ENCODE data around the gene TEDDM1.

TEDDM1 gene

DNA sequence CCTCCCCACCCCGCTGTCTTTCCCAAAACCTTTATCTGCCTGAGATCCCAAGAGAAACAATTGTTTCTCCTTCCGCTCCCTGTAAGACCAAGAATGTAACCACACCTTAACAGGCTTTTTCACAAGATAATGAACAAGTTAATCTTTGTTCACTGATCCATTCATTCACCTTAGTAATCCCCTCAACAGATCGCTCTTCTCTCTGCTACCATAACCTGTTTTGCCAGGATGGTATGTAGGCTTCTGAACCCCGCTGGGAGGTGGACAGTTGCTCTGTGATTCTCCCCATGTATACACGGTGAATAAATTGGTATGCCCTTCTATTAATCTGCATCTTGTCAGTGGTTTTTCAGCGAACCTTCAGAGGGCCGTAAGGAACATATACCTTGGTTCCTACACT is 30.8 kb upstream of the TEDDM1 start:
- no peak for TF ChIP-seq EZH2 (IDR thresholded peaks at IDR 0.05; ENCODE audit: borderline replicate concordance, low read length)
- TF ChIP-seq, protein P1, sequence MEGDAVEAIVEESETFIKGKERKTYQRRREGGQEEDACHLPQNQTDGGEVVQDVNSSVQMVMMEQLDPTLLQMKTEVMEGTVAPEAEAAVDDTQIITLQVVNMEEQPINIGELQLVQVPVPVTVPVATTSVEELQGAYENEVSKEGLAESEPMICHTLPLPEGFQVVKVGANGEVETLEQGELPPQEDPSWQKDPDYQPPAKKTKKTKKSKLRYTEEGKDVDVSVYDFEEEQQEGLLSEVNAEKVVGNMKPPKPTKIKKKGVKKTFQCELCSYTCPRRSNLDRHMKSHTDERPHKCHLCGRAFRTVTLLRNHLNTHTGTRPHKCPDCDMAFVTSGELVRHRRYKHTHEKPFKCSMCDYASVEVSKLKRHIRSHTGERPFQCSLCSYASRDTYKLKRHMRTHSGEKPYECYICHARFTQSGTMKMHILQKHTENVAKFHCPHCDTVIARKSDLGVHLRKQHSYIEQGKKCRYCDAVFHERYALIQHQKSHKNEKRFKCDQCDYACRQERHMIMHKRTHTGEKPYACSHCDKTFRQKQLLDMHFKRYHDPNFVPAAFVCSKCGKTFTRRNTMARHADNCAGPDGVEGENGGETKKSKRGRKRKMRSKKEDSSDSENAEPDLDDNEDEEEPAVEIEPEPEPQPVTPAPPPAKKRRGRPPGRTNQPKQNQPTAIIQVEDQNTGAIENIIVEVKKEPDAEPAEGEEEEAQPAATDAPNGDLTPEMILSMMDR (IDR thresholded peaks at IDR 0.05; ENCODE audit: low read length): no peak
- no peak overlapping the region for H2AFZ ChIP-seq (ENCODE audit: low read length)

DNA sequence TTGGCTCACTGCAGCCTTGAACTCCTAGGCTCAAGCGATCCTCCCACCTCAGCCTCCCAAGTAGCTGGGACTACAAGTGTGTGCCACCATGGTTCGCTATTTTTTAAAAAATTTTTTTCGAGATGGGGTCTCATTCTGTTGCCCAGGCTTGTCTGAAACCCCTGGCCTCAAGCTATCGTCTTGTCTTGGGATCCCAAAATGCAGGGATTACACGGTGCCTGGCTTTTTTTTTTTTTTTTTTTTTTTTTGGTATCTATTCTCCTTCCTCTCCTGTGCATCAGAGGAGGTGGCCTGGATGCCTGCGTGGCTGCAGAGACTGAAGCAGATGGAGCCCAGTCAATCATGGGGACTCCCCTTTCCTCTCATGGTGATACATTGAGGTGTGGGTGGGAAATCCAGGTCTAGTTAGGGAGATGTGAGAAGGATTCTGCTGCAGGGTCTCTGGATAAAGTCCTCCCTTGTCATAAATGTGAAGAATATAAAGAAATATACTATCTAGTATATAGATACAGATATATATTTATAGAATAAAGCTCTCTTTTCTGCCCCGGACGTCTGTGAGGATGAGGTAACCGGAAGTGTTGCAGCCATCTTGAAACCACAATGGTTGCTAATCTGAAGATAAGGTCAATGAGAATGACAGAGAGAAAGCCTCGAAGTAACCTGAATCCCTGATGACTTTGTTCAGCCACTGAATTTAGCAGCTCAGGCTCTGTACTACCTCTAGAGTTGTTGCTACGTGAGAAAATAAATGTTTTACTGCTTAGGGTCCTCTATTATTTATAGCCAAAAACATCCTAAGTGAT is 30.0 kb upstream of the TEDDM1 start:
- H3K4me2 ChIP-seq (ENCODE audit: low read length): no peak overlapping the region
- no peaks in the 10 kb centered on the region for H3K9me3 ChIP-seq (ENCODE audit: low read length)
- H2AFZ ChIP-seq (ENCODE audit: low read length): no peak overlapping the region
- no peaks in the 10 kb centered on the region for H3K36me3 ChIP-seq (ENCODE audit: insufficient read depth, low read length)
- H4K20me1 ChIP-seq (ENCODE audit: insufficient read depth, low read length): no peaks in the 10 kb centered on the region
- TF ChIP-seq, protein P1 (IDR thresholded peaks at IDR 0.05; ENCODE audit: low read length): no peak
- TF ChIP-seq EZH2 (IDR thresholded peaks at IDR 0.05; ENCODE audit: borderline replicate concordance, low read length): no peak
- no peak overlapping the region for H3K4me3 ChIP-seq (ENCODE audit: low read depth, low read length, poor library complexity, severe bottlenecking)
- H3K4me1 ChIP-seq (ENCODE audit: insufficient read depth, low read length, severe bottlenecking): no peaks in the 10 kb centered on the region
- H3K79me2 ChIP-seq (ENCODE audit: insufficient read depth, low read length): no peaks in the 10 kb centered on the region
- no peak overlapping the region for H3K9ac ChIP-seq (ENCODE audit: low read length)
- H3F3A ChIP-seq (ENCODE audit: insufficient read depth, low read length): no peaks in the 10 kb centered on the region
- no peaks in the 10 kb centered on the region for H3K9me2 ChIP-seq (ENCODE audit: low read depth, low read length)
- no peak overlapping the region for H3K27ac ChIP-seq (ENCODE audit: low read depth, low read length, poor library complexity, severe bottlenecking)
- H3K27me3 ChIP-seq (ENCODE audit: insufficient read depth, low read length): no peaks in the 10 kb centered on the region

More for the DNA sequence above, 30.8 kb upstream of the TEDDM1 start:
- H4K20me1 ChIP-seq (ENCODE audit: insufficient read depth, low read length): no peaks in the 10 kb centered on the region
- H3K27ac ChIP-seq (ENCODE audit: low read depth, low read length, poor library complexity, severe bottlenecking): no peak overlapping the region
- H3K9me3 ChIP-seq (ENCODE audit: low read length): no peaks in the 10 kb centered on the region
- no peaks in the 10 kb centered on the region for H3K4me1 ChIP-seq (ENCODE audit: insufficient read depth, low read length, severe bottlenecking)
- H3K9me2 ChIP-seq (ENCODE audit: low read depth, low read length): no peaks in the 10 kb centered on the region
- no peak overlapping the region for H3K4me2 ChIP-seq (ENCODE audit: low read length)
- H3K27me3 ChIP-seq (ENCODE audit: insufficient read depth, low read length): no peaks in the 10 kb centered on the region
- no peak overlapping the region for H3K9ac ChIP-seq (ENCODE audit: low read length)
- no peaks in the 10 kb centered on the region for H3F3A ChIP-seq (ENCODE audit: insufficient read depth, low read length)
- no peak overlapping the region for H3K4me3 ChIP-seq (ENCODE audit: low read depth, low read length, poor library complexity, severe bottlenecking)
- no peaks in the 10 kb centered on the region for H3K36me3 ChIP-seq (ENCODE audit: insufficient read depth, low read length)
- H3K79me2 ChIP-seq (ENCODE audit: insufficient read depth, low read length): no peaks in the 10 kb centered on the region

DNA sequence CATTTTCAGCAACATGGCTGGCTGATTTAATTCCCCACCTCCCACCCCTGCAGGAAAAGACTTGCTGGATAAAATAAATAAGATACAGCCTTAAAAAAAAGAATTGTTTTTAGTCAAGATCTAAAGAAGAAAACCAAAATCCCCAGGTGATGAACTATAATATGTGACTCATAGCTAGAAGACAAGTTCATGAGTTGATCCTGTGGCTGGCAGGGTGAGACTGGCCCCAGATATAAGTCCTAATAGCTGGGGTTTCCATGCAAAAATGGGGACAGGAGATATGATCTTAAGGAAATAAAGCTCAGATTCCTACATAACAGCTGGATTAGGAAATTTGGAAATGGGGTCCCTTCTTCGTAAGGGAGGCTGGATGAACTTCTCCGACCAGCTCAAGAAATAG is 27.6 kb upstream of the TEDDM1 start:
- H3K79me2 ChIP-seq (ENCODE audit: insufficient read depth, low read length): no peaks in the 10 kb centered on the region
- H3K9ac ChIP-seq (ENCODE audit: low read length): no peak overlapping the region
- H3K4me2 ChIP-seq (ENCODE audit: low read length): no peak overlapping the region
- no peaks in the 10 kb centered on the region for H3K9me2 ChIP-seq (ENCODE audit: low read depth, low read length)
- H3K27me3 ChIP-seq (ENCODE audit: insufficient read depth, low read length): no peaks in the 10 kb centered on the region
- no peaks in the 10 kb centered on the region for H3F3A ChIP-seq (ENCODE audit: insufficient read depth, low read length)
- no peak overlapping the region for H3K27ac ChIP-seq (ENCODE audit: low read depth, low read length, poor library complexity, severe bottlenecking)
- no peaks in the 10 kb centered on the region for H3K4me1 ChIP-seq (ENCODE audit: insufficient read depth, low read length, severe bottlenecking)
- TF ChIP-seq EZH2 (IDR thresholded peaks at IDR 0.05; ENCODE audit: borderline replicate concordance, low read length): no peak
- TF ChIP-seq, protein P1 (IDR thresholded peaks at IDR 0.05; ENCODE audit: low read length): no peak
- H2AFZ ChIP-seq (ENCODE audit: low read length): no peak overlapping the region
- H3K36me3 ChIP-seq (ENCODE audit: insufficient read depth, low read length): no peaks in the 10 kb centered on the region
- H4K20me1 ChIP-seq (ENCODE audit: insufficient read depth, low read length): no peaks in the 10 kb centered on the region
- H3K9me3 ChIP-seq (ENCODE audit: low read length): no peaks in the 10 kb centered on the region
- no peak overlapping the region for H3K4me3 ChIP-seq (ENCODE audit: low read depth, low read length, poor library complexity, severe bottlenecking)
